Measurements from ENCODE around the gene TRIM46. TPM values are rescaled to one million over a fixed set of nuclear protein-coding genes. Genes with fewer than 3 reads are reported as not detected.

The TRIM46 gene
- total RNA-seq, 1 experiment from 2014 or later: 0.21 TPM

- DNase-seq (ENCODE audit: unreplicated experiment): no peak
- no peak overlapping the region for H3K4me3 Mint-ChIP-seq (ENCODE audit: unreplicated experiment)
- ChIA-PET CTCF (interaction anchor here (0.6 to 3.5 kb wide), 30 partner anchors 8 to 614 kb away, joined by 3 to 54 read pairs (median 4); partner anchors contain the start of genes CLK2, EFNA1, MTX1 and THBS3), POLR2A (interaction anchor here (0.7 to 15.7 kb wide), 5 partner anchors 17 to 1018 kb away, joined by 3 to 215 read pairs (median 5); no protein-coding TSS in a partner anchor)
- H3K9me3 Mint-ChIP-seq (ENCODE audit: unreplicated experiment): no peaks in the 10 kb centered on the region
- no TSS peak for BruUV-seq (replicated peaks)
- no peak for TF ChIP-seq CTCF (IDR thresholded peaks at IDR 0.05; ENCODE audit: unreplicated experiment)
- H3K27ac Mint-ChIP-seq (ENCODE audit: low read depth, unreplicated experiment): no peak overlapping the region
- no peaks in the 10 kb centered on the region for H3K27me3 Mint-ChIP-seq (ENCODE audit: insufficient read depth, unreplicated experiment)
- intact Hi-C loops (cut with micrococcal nuclease): loop anchor here (2.0 to 5.0 kb wide), 2 partner anchors 15 to 415 kb away; no protein-coding TSS in a partner anchor
- H3K36me3 Mint-ChIP-seq (ENCODE audit: insufficient read depth, unreplicated experiment): peaks cover 6% of the 10 kb centered on the region
- peaks cover 30% of the 10 kb centered on the region for H3K4me1 Mint-ChIP-seq (ENCODE audit: insufficient read depth, unreplicated experiment)
These were observed 3.7 kb downstream of the TRIM46 start for GRCh38 chr1:155177192-155177917.

GRCh38 chr1:155177918-155178281 is 4.3 kb downstream of the TRIM46 start:
- Mint-ChIP-seq H3K9me3 (ENCODE audit: unreplicated experiment) (no peaks in the 10 kb centered on the region), H3K27me3 (ENCODE audit: insufficient read depth, unreplicated experiment) (no peaks in the 10 kb centered on the region), H3K4me3 (ENCODE audit: unreplicated experiment) (no peak overlapping the region), H3K36me3 (ENCODE audit: insufficient read depth, unreplicated experiment) (peaks cover 7% of the 10 kb centered on the region), H3K4me1 (ENCODE audit: insufficient read depth, unreplicated experiment) (peaks cover 29% of the 10 kb centered on the region), H3K27ac (ENCODE audit: low read depth, unreplicated experiment) (no peak overlapping the region)
- POLR2A ChIA-PET: interaction anchor here (0.5 to 15.7 kb wide), 4 partner anchors 17 to 107 kb away, joined by 3 to 215 read pairs (median 6); no protein-coding TSS in a partner anchor
- no peak for TF ChIP-seq CTCF (IDR thresholded peaks at IDR 0.05; ENCODE audit: unreplicated experiment)
- intact Hi-C loops (cut with micrococcal nuclease): loop anchor here (2.0 to 5.0 kb wide), 2 partner anchors 15 to 414 kb away; no protein-coding TSS in a partner anchor
- DNase-seq (ENCODE audit: unreplicated experiment): no peak
- BruUV-seq (replicated peaks): no TSS peak
- CTCF ChIA-PET: interaction anchor here (0.6 to 3.5 kb wide), 19 partner anchors 7 to 414 kb away, joined by 3 to 54 read pairs (median 5); partner anchors contain the start of genes CLK2, MTX1 and THBS3

GRCh38 chr1:155178441-155179111 is 4.9 kb downstream of the TRIM46 start:
- H3K27ac Mint-ChIP-seq (ENCODE audit: low read depth, unreplicated experiment): no peak overlapping the region
- ChIA-PET POLR2A (interaction anchor here (0.5 to 15.7 kb wide), 2 partner anchors 16 to 106 kb away, joined by 3 to 215 read pairs; no protein-coding TSS in a partner anchor), CTCF (interaction anchor here (0.6 to 2.4 kb wide), 12 partner anchors 12 to 414 kb away, joined by 3 to 54 read pairs (median 4); partner anchors contain the start of genes MTX1 and THBS3)
- peaks cover 5% of the 10 kb centered on the region for H3K36me3 Mint-ChIP-seq (ENCODE audit: insufficient read depth, unreplicated experiment)
- no peaks in the 10 kb centered on the region for H3K9me3 Mint-ChIP-seq (ENCODE audit: unreplicated experiment)
- H3K27me3 Mint-ChIP-seq (ENCODE audit: insufficient read depth, unreplicated experiment): no peaks in the 10 kb centered on the region
- peaks cover 25% of the 10 kb centered on the region for H3K4me1 Mint-ChIP-seq (ENCODE audit: insufficient read depth, unreplicated experiment)
- TF ChIP-seq CTCF (IDR thresholded peaks at IDR 0.05; ENCODE audit: unreplicated experiment): no peak
- intact Hi-C loops (cut with micrococcal nuclease): loop anchor here (5.0 kb wide), 1 partner anchor 414 kb away; no protein-coding TSS in a partner anchor
- no peak for DNase-seq (ENCODE audit: unreplicated experiment)
- no peak overlapping the region for H3K4me3 Mint-ChIP-seq (ENCODE audit: unreplicated experiment)
- no TSS peak for BruUV-seq (replicated peaks)
